HG02973 (cell line): Measurements from ENCODE around the gene UFM1.
"Not testable (repeated sequence)": the region's sequence is repeated elsewhere in the genome, so short reads cannot be mapped to it uniquely, and the experiment has no call there.

Experiments used
- ATAC-seq: cut with Tn5 transposase; IDR thresholded peaks from one replicate; pipeline ENCODE4 v1.9.1; 2021; ENCODE audit warnings: moderate library complexity; ENCODE audit not compliant: unreplicated experiment

Gene UFM1

DNA sequence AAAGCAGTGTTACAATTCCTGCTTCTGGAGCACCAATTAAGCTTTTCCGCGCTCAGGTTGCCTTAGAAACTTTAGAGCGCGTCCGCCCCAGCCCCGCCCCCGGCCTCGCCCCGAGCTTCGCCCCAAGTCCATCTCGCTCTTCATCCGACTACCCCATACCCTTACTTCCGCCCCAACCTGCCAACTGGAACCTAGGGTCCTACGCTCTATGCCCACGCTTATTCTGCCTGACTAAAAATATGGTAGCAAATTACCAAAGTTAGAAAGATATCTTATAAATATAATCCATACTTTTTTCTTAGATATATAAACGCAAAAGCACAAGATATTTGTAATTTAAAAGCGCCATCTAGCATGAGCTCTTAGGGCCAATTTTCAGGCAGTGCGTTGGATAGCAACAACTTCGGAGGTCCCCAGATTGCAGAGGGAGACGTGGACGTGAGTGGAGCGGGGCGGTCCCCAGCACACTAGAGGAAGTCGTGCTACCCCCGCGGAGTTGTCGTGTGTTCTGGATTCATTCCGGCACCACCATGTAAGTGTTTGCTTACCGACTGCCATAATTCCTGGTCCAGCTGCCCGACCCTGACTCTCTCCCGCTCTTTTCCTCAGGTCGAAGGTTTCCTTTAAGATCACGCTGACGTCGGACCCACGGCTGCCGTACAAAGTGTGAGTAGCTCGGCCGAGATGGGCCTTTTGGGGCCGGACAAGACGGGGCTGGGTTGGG, at the start of gene UFM1:
UFM1 (plus strand) TSS at position 462 of the 724 bp plus-strand sequence; CDS start at position 531, 69 bp downstream.
- ATAC-seq: peak; percentile 93

DNA sequence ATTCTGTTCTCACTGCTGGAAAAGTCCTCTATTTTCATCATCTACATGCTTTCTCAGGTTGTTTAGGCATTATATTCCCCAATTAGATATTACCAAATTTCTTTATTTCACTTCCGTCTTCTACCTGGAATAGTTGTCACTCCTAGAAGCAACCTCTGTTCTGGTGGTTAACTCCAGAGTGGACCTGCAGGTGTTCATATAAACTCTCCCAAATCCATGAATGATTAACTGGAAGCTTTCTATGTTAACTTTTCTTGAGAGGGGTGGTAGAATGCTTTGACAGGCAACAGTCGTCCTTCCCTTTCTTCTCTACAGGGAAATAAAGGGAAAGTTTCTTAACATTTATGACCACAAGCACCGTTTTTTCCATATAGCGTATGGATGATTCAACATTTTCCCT, 48.4 kb upstream of the UFM1 start:
- no peak for ATAC-seq

GRCh38 chr13:38303816-38304320, 45.8 kb upstream of the UFM1 start:
- ATAC-seq: no peak

- ATAC-seq: no peak
Observed at GRCh38 chr13:38308736-38309135, 40.9 kb upstream of the UFM1 start.

DNA sequence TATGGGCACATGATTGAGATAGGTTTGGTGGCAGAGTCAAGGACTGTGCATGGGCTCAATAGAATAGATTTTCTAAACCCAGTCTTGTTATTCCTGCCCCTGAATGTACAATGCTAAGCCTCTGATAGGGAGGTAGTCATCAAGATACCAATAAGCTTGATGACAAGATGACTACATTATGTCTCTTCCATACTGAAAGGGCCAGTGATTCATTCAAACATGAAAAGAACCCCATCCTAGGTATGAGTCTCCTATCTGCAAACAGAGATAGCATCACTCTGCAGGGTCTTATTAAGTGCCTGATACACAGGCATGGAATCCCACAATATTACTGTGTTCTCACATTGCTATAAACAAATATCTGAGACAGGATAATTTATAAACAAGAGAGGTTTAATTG, 40.3 kb upstream of the UFM1 start:
- ATAC-seq: no peak

GRCh38 chr13:38311175-38311574, 38.5 kb upstream of the UFM1 start:
- not testable (repeated sequence) for ATAC-seq

DNA sequence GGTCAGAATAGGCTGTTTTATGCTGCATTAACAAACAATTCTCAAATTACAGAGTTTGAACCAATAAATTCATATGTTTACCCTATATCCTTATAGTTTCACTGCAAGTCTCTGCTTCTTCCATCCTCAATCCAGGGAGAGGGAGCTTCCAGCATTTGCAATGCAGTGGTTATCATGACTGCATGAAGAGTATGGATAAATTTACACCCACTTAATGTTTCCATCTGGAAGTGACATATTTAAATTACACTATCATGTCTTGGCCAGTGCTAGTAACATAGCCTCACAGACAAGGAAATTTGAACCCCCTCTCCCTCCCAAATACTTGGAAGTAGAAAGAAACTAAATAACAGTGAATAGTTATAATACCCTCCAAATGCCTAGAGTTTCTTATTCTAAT, 33.5 kb upstream of the UFM1 start:
- no peak for ATAC-seq

- ATAC-seq: no peak
Observed at GRCh38 chr13:38321654-38322053, 28.0 kb upstream of the UFM1 start.

GRCh38 chr13:38325426-38325825, 24.2 kb upstream of the UFM1 start:
- no peak for ATAC-seq

GRCh38 chr13:38328699-38329098, 21.0 kb upstream of the UFM1 start:
- ATAC-seq: no peak

- no peak for ATAC-seq
Observed at GRCh38 chr13:38334845-38335244, 14.8 kb upstream of the UFM1 start.

DNA sequence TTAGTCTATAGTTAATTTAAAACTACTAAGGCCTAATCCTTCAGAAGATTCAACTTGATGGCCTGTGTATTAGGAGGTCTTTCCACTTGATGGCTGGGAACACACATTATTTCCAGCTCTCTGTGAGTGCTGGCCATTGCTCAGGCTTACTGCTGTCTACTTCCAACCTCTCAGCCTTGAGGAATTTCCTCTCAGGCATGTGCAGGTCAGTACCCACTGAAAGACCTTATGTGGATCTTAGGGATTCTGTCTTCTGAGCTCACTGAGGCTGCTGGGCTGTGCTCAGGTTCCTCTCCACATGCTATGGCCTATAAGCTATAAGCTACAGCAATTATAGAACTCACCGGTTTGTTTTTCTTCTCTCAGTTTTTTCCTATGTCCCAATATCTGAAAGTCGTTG, 11.6 kb upstream of the UFM1 start:
- ATAC-seq: no peak

GRCh38 chr13:38340624-38341023, 9.0 kb upstream of the UFM1 start:
- ATAC-seq: no peak

DNA sequence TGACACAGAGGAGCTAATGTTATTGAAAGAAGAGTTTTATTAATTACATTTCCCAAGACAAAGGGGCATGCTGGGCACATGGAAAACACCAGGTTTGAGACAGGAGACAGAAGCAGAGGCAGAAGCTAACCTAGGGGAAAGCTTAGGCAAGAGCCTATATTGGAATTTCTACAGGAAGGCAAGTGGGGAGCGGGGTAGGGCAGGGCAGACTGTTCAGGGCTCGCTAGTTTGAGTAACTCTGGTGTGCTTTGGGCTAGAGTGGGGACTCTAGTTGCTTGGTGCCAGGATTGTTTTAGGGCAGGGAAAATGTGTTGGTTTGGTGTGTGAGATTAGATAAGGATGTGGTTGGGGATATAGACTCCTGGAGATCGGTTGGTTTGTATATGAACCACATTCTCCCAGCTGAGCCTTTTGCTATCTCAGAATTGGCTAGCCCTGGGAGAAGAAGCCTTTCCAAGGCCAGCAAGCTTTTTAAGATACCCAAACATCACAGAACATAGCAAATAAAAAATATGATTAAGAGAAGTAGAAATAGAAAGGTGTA, 8.4 kb upstream of the UFM1 start:
- ATAC-seq: no peak

- no peak for ATAC-seq
Observed at GRCh38 chr13:38346764-38347163, 2.9 kb upstream of the UFM1 start.

GRCh38 chr13:38348861-38349389, 726 bp upstream of the UFM1 start:
- ATAC-seq: peak; percentile 15

DNA sequence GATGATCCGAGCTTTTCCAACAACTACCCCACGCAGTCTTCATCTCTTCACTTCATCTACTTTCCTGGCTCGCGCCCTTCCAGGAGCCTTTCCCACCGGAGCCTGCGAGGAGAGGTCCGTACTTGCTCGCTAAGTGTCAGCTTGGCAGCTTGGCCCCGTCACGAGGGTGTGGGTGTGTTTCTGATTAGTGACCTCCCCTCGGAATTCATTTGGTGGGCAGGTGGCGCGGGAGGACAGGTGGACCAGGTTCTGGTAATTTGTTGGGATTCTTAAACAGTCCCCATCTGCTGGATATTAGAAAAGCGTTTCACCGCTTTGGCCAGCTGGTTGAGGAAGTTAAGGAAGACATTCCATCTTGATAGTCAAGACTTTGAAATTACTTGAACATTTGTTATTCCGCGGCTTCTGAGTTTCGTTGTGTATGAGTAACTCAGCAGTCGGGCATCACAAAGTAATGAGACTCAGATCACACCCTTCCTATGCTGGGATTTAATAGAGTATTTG, 515 bp downstream of the UFM1 start:
- peak; percentile 36 for ATAC-seq

- ATAC-seq: no peak
Observed at GRCh38 chr13:38355595-38356119, 6.0 kb downstream of the UFM1 start.

DNA sequence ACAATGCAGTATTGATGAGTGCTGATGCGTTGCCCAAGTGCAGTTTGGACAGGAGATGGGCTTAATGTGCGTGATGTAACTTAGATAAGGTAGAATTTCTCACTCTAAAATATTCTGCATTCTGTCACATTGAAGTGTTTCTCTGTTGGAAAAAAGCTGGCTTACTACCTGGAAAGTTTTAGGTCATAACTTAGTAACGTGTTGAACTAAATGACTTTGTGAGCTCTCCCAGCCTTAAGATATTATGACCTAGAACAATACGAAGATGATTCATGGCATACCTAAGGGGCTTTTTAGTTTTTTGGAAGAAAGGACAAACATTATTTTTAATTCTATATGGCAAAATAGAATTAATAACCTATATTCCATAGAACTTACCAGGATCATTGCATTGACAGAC, 9.0 kb downstream of the UFM1 start:
- ATAC-seq: no peak

DNA sequence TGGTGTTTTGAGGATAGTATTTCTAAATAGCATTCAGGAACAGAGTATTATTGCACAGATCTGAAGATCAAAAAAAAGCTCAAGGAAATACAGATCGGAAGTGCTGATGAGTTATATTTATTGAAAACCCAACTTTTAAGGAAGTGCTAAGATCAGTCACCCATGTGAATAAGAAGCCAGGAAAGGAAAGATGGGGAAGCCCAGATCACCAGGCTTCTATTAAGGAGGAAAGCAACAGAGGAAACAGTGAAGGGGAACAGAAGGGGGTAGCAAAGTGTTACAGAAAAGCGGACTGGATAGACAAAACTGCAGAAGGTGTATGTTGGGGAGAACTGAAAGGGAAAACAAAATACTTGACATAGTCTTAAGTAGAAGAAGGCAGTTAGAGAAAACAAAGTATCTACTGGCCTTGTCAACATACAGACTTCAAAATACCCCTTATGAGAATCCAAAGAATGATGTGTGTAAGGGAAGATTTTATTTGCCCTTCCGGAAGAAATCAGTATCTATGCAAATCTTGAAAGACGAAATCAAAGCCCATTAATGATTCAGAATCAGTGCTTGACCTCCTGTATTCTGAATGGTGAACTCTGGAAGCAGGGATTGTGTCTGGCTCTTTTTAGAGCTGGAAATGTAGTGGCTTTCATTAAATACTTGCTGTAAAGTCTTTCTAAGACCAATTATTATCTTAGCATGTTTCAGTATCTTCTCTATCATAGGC, 12.1 kb downstream of the UFM1 start:
- no peak for ATAC-seq

- ATAC-seq: no peak
Observed at GRCh38 chr13:38363219-38363618, 13.6 kb downstream of the UFM1 start.
